DMS53 treated with DMSO at 0.1 percent for 48 hours (cell line): ENCODE data around the gene NWD2.

Experiments used
- DNase-seq: peaks from one replicate; lab custom pipeline; 2025; ENCODE audit not compliant: unreplicated experiment; lab: John Stamatoyannopoulos, UW

NWD2 gene

GRCh38 chr4:37464373-37465128, 220.0 kb downstream of the NWD2 start:
- no peak for DNase-seq

- DNase-seq = no peak
These were observed 220.8 kb downstream of the NWD2 start for GRCh38 chr4:37465296-37465695.

GRCh38 chr4:37465845-37466244, 221.3 kb downstream of the NWD2 start:
- DNase-seq = no peak

- no peak for DNase-seq
These were observed 222.7 kb downstream of the NWD2 start for GRCh38 chr4:37467223-37467622.

- no peak for DNase-seq
These were observed 223.3 kb downstream of the NWD2 start for GRCh38 chr4:37467824-37468223.

- DNase-seq = no peak
These were observed 224.7 kb downstream of the NWD2 start for GRCh38 chr4:37469286-37469685.

- no peak for DNase-seq
These were observed 225.7 kb downstream of the NWD2 start for GRCh38 chr4:37470245-37470644.

- no peak for DNase-seq
These were observed 226.6 kb downstream of the NWD2 start for GRCh38 chr4:37471093-37471492.

- no peak for DNase-seq
These were observed 227.4 kb downstream of the NWD2 start for GRCh38 chr4:37471971-37472370.

GRCh38 chr4:37473807-37474206, 229.3 kb downstream of the NWD2 start:
- no peak for DNase-seq

- no peak for DNase-seq
These were observed 230.5 kb downstream of the NWD2 start for GRCh38 chr4:37475087-37475486.

GRCh38 chr4:37475776-37476175, 231.2 kb downstream of the NWD2 start:
- DNase-seq = no peak

- no peak for DNase-seq
These were observed 231.7 kb downstream of the NWD2 start for GRCh38 chr4:37476256-37476655.

- no peak for DNase-seq
These were observed 232.1 kb downstream of the NWD2 start for GRCh38 chr4:37476691-37477090.

- no peak for DNase-seq
These were observed 232.6 kb downstream of the NWD2 start for GRCh38 chr4:37477126-37477525.

- no peak for DNase-seq
These were observed 233.6 kb downstream of the NWD2 start for GRCh38 chr4:37478151-37478550.

GRCh38 chr4:37480509-37480908, 236.0 kb downstream of the NWD2 start:
- no peak for DNase-seq

GRCh38 chr4:37481547-37482122, 237.1 kb downstream of the NWD2 start:
- DNase-seq = no peak

- DNase-seq = no peak
These were observed 237.8 kb downstream of the NWD2 start for GRCh38 chr4:37482236-37482913.

GRCh38 chr4:37483610-37484009, 239.1 kb downstream of the NWD2 start:
- no peak for DNase-seq

- no peak for DNase-seq
These were observed 241.6 kb downstream of the NWD2 start for GRCh38 chr4:37486166-37486565.

- no peak for DNase-seq
These were observed 243.1 kb downstream of the NWD2 start for GRCh38 chr4:37487668-37488067.
